ENCODE measurements around the gene TARBP2.
"Not testable (repeated sequence)": the region's sequence is repeated elsewhere in the genome, so short reads cannot be mapped to it uniquely, and the experiment has no call there.

TARBP2 gene

GRCh38 chr12:53476769-53477209 is 24.3 kb upstream of the TARBP2 start:
- DNase-seq: no peak

GRCh38 chr12:53478865-53479264 is 22.2 kb upstream of the TARBP2 start:
- no peak for DNase-seq

GRCh38 chr12:53479331-53479730 is 21.8 kb upstream of the TARBP2 start:
- no peak for DNase-seq

- no peak for DNase-seq
Observed at GRCh38 chr12:53480491-53481442, 20.3 kb upstream of the TARBP2 start.

GRCh38 chr12:53481458-53481857 is 19.6 kb upstream of the TARBP2 start:
- DNase-seq: not testable (repeated sequence)

- no peak for DNase-seq
Observed at GRCh38 chr12:53481939-53482586, 19.0 kb upstream of the TARBP2 start.

- no peak for DNase-seq
Observed at GRCh38 chr12:53482626-53483168, 18.4 kb upstream of the TARBP2 start.

GRCh38 chr12:53483225-53483978 is 17.7 kb upstream of the TARBP2 start:
- no peak for DNase-seq

- no peak for DNase-seq
Observed at GRCh38 chr12:53483979-53484377, 17.1 kb upstream of the TARBP2 start.

GRCh38 chr12:53484686-53485575 is 16.2 kb upstream of the TARBP2 start:
- DNase-seq: no peak

- no peak for DNase-seq
Observed at GRCh38 chr12:53485955-53486735, 14.9 kb upstream of the TARBP2 start.

GRCh38 chr12:53486736-53487487 is 14.2 kb upstream of the TARBP2 start:
- DNase-seq: no peak

- no peak for DNase-seq
Observed at GRCh38 chr12:53489242-53489864, 11.7 kb upstream of the TARBP2 start.

GRCh38 chr12:53492188-53492587 is 8.9 kb upstream of the TARBP2 start:
- no peak for DNase-seq

- no peak for DNase-seq
Observed at GRCh38 chr12:53492830-53493609, 8.1 kb upstream of the TARBP2 start.

- no peak for DNase-seq
Observed at GRCh38 chr12:53493610-53494391, 7.3 kb upstream of the TARBP2 start.

GRCh38 chr12:53495903-53496751 is 5.0 kb upstream of the TARBP2 start:
- no peak for DNase-seq

GRCh38 chr12:53496752-53497032 is 4.4 kb upstream of the TARBP2 start:
- DNase-seq: no peak
